Neural progenitor cell (in vitro differentiated cells): ENCODE data around the gene MAGI2. TPM values are rescaled to one million over a fixed set of nuclear protein-coding genes. Genes with fewer than 3 reads are reported as not detected.

Experiments used
- DNase-seq: peaks from one replicate; pipeline ENCODE4 v3.0.0-alpha.2; 2016; ENCODE audit warnings: low spot score
- H2AFZ ChIP-seq: fragments of 200-600 bp; sonication (generic); replicated peaks from 2 replicates; pipeline ENCODE4 v1.6.1; 2016; ENCODE audit warnings: antibody characterized with exemption
- H3F3A ChIP-seq: fragments of 200-600 bp; sonication (generic); 2 replicates; pipeline ENCODE4 v1.6.1; 2016; ENCODE audit warnings: antibody characterized with exemption, low read depth
- H3K27ac ChIP-seq: fragments of 200-600 bp; sonication (generic); 2 replicates; pipeline ENCODE4 v1.5.1; 2016; ENCODE audit warnings: mild to moderate bottlenecking
- H3K27me3 ChIP-seq: fragments of 200-600 bp; sonication (generic); 2 replicates; pipeline ENCODE4 v1.6.1; 2016; ENCODE audit warnings: mild to moderate bottlenecking, moderate library complexity
- H3K36me3 ChIP-seq: fragments of 200-600 bp; sonication (generic); 2 replicates; pipeline ENCODE4 v1.5.1; 2016
- H3K4me1 ChIP-seq: fragments of 200-600 bp; sonication (generic); 2 replicates; pipeline ENCODE4 v1.6.1; 2016; ENCODE audit warnings: mixed run types
- H3K4me2 ChIP-seq: fragments of 200-600 bp; sonication (generic); 2 replicates; pipeline ENCODE4 v1.6.1; 2016
- H3K4me3 ChIP-seq: fragments of 200-600 bp; sonication (generic); 2 replicates; pipeline ENCODE4 v1.5.1; 2016
- H3K79me2 ChIP-seq: fragments of 200-600 bp; sonication (generic); 2 replicates; pipeline ENCODE4 v1.6.1; 2016; ENCODE audit warnings: low read depth
- H3K9ac ChIP-seq: fragments of 200-600 bp; sonication (generic); 2 replicates; pipeline ENCODE4 v1.6.1; 2016
- H3K9me3 ChIP-seq: fragments of 200-600 bp; sonication (generic); 2 replicates; pipeline ENCODE4 v1.5.1; 2016; ENCODE audit warnings: low read depth
- H4K20me1 ChIP-seq: fragments of 200-600 bp; sonication (generic); 2 replicates; pipeline ENCODE4 v1.6.1; 2016; ENCODE audit warnings: low read depth
- H3K27ac Mint-ChIP-seq: 3 replicates; pipeline ENCODE4 v1.8.0; 2021; ENCODE audit warnings: mixed read lengths
- H3K27me3 Mint-ChIP-seq: 2 replicates; pipeline ENCODE4 v1.8.0; 2022; ENCODE audit warnings: low read depth, mild to moderate bottlenecking, inconsistent platforms, moderate library complexity, mixed read lengths; ENCODE audit not compliant: insufficient read depth
- H3K36me3 Mint-ChIP-seq: 3 replicates; pipeline ENCODE4 v1.8.0; 2021; ENCODE audit warnings: mixed read lengths
- H3K4me1 Mint-ChIP-seq: 3 replicates; pipeline ENCODE4 v1.8.0; 2021; ENCODE audit warnings: mixed read lengths
- H3K4me3 Mint-ChIP-seq: 3 replicates; pipeline ENCODE4 v1.8.0; 2021; ENCODE audit warnings: mild to moderate bottlenecking, moderate library complexity, mixed read lengths
- H3K9me3 Mint-ChIP-seq: 3 replicates; pipeline ENCODE4 v1.8.0; 2020; ENCODE audit warnings: mixed read lengths
- EZH2 ChIP-seq: fragments of 200-600 bp; sonication (generic); IDR thresholded peaks from 2 replicates; pipeline ENCODE4 v1.6.1; 2017; ENCODE audit warnings: antibody characterized with exemption, mild to moderate bottlenecking, moderate library complexity
- EZH2phosphoT487 ChIP-seq: fragments of 200-600 bp; sonication (generic); IDR thresholded peaks from 2 replicates; pipeline ENCODE4 v1.6.1; 2017; ENCODE audit warnings: antibody characterized with exemption
- total RNA-seq: library from RNA; depleted of rRNA; stranded (reverse); fragments of >200 nt; gene quantifications from 2 replicates; pipeline ENCODE4 v1.2.3, GENCODE V29; 2015; ENCODE audit warnings: low replicate concordance
- TF ChIP-seq, protein P1 (sequence below): fragments of 200-600 bp; sonication (generic); IDR thresholded peaks from 2 replicates; pipeline ENCODE4 v1.5.1; 2017; ENCODE audit warnings: antibody characterized with exemption, mild to moderate bottlenecking

Gene MAGI2
- total RNA-seq, 1 donor from 2014 or later = 5.8 TPM

DNA sequence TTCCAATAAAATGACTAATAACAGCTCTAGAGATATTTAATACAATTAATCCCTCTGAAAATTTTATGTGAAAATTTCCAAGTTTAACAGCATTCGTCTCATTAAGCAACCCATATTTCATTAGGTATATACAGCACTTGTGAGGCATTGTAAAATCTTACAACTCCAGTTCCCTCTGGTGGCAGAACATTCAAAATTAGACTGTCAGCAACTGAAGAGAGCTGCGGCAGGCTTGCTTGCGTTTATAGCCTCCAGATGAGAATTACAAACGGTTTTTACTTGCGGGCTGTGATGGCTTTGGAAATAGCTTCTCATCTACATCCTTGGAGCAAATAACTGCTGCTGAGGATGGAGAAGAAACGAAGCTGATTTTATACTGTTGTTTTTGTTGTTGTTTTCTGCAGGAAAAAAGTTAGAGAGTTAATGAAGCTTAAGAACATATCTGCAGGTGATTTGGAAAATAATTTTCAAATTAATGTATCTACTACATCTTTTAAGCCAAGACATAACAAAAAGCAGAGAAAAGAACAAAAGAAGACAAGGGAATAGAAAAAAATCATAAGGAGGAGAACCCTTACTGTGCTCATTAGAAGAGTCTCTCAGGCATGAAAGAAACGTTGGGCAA, 171.3 kb downstream of the MAGI2 start:
- Mint-ChIP-seq H3K36me3 (no peaks in the 10 kb centered on the region), H3K27me3 (peaks cover 6% of the 10 kb centered on the region), H3K27ac (no peak overlapping the region), H3K9me3 (no peaks in the 10 kb centered on the region), H3K4me3 (no peak overlapping the region), H3K4me1 (peaks cover 12% of the 10 kb centered on the region)
- Histone ChIP-seq H3K27me3 (no peaks in the 10 kb centered on the region), H3K79me2 (no peaks in the 10 kb centered on the region), H3K9me3 (no peaks in the 10 kb centered on the region), H3K36me3 (no peaks in the 10 kb centered on the region), H3F3A (no peaks in the 10 kb centered on the region), H3K9ac (no peak overlapping the region), H3K27ac (no peak overlapping the region), H2AFZ (no peak overlapping the region), H4K20me1 (no peaks in the 10 kb centered on the region), H3K4me2 (no peak overlapping the region), H3K4me3 (no peak overlapping the region), H3K4me1 (no peaks in the 10 kb centered on the region)
- peak; percentile 25 for DNase-seq
- TF ChIP-seq EZH2phosphoT487 = no peak
- TF ChIP-seq, protein P1, sequence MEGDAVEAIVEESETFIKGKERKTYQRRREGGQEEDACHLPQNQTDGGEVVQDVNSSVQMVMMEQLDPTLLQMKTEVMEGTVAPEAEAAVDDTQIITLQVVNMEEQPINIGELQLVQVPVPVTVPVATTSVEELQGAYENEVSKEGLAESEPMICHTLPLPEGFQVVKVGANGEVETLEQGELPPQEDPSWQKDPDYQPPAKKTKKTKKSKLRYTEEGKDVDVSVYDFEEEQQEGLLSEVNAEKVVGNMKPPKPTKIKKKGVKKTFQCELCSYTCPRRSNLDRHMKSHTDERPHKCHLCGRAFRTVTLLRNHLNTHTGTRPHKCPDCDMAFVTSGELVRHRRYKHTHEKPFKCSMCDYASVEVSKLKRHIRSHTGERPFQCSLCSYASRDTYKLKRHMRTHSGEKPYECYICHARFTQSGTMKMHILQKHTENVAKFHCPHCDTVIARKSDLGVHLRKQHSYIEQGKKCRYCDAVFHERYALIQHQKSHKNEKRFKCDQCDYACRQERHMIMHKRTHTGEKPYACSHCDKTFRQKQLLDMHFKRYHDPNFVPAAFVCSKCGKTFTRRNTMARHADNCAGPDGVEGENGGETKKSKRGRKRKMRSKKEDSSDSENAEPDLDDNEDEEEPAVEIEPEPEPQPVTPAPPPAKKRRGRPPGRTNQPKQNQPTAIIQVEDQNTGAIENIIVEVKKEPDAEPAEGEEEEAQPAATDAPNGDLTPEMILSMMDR = peak; percentile 48
- TF ChIP-seq EZH2 = no peak

DNA sequence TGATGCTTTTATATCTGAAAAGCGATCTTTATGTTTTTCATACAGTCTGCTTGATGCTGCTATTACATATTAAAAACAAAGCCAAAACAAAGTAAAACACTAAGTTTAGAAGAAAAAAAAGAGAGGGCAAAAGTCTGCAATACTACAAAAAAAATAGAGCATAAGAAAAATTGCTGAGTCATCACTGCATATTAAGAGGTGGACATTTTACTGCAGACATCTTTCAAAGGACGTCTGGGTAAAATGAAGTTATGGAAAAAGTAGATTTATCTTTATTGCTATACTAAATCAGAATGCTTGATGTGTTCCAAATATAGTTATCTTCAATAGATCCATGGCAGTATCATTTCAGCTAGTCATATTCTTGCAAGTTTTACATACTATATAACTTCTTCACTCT, 172.0 kb downstream of the MAGI2 start:
- H3K9me3 ChIP-seq = no peaks in the 10 kb centered on the region
- no peak overlapping the region for H3K4me3 Mint-ChIP-seq
- no peaks in the 10 kb centered on the region for H3K27me3 ChIP-seq
- H2AFZ ChIP-seq = no peak overlapping the region
- no peak for TF ChIP-seq EZH2phosphoT487
- no peak for TF ChIP-seq EZH2
- TF ChIP-seq, protein P1 = no peak
- peaks cover 6% of the 10 kb centered on the region for H3K27me3 Mint-ChIP-seq
- H3K9ac ChIP-seq = no peak overlapping the region
- H4K20me1 ChIP-seq = no peaks in the 10 kb centered on the region
- H3K27ac Mint-ChIP-seq = no peak overlapping the region
- no peaks in the 10 kb centered on the region for H3K36me3 ChIP-seq
- no peak overlapping the region for H3K4me2 ChIP-seq
- no peak overlapping the region for H3K27ac ChIP-seq
- H3K4me3 ChIP-seq = no peak overlapping the region
- peaks cover 12% of the 10 kb centered on the region for H3K4me1 Mint-ChIP-seq
- DNase-seq = no peak
- no peaks in the 10 kb centered on the region for H3F3A ChIP-seq
- H3K9me3 Mint-ChIP-seq = no peaks in the 10 kb centered on the region
- no peaks in the 10 kb centered on the region for H3K36me3 Mint-ChIP-seq
- H3K79me2 ChIP-seq = no peaks in the 10 kb centered on the region
- no peaks in the 10 kb centered on the region for H3K4me1 ChIP-seq

DNA sequence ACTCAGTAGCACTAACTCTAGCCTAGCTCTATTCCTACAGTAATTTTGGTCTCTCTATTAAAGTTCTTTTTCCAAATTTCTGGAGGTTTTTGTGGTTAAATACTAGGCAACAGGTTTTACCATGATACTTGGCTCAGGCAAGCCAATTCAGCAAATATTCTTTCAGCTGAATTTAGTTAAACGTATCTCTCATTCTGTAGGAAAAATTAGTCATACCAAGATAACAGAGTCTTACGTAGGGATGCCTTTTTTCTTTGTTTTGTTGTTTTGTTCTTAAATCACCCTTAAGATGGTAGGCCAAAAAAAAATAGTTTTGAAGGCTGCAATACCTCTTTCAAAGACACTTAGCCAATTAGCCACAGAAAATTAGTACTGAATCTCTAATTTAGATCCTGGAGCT, 180.5 kb downstream of the MAGI2 start:
- TF ChIP-seq, protein P1 = no peak
- TF ChIP-seq EZH2 (no peak), EZH2phosphoT487 (no peak)
- Mint-ChIP-seq H3K4me1 (peaks cover 3% of the 10 kb centered on the region), H3K9me3 (peaks cover 2% of the 10 kb centered on the region), H3K27me3 (peaks cover 3% of the 10 kb centered on the region), H3K36me3 (peaks cover 4% of the 10 kb centered on the region), H3K27ac (no peak overlapping the region), H3K4me3 (no peak overlapping the region)
- Histone ChIP-seq H3K4me3 (no peak overlapping the region), H3K27me3 (no peaks in the 10 kb centered on the region), H3K4me2 (no peak overlapping the region), H3F3A (no peaks in the 10 kb centered on the region), H3K9me3 (no peaks in the 10 kb centered on the region), H3K79me2 (no peaks in the 10 kb centered on the region), H3K9ac (no peak overlapping the region), H3K36me3 (no peaks in the 10 kb centered on the region), H4K20me1 (no peaks in the 10 kb centered on the region), H3K27ac (no peak overlapping the region), H3K4me1 (peaks cover 3% of the 10 kb centered on the region), H2AFZ (no peak overlapping the region)
- DNase-seq = no peak
